IMR-90 (cell line): ENCODE results near the gene TMEM63B.

Source experiments
- BHLHE40 ChIP-seq: fragments of 150-350 bp; IDR thresholded peaks from 2 replicates; pipeline ENCODE4 v1.6.1; 2016; ENCODE audit warnings: mild to moderate bottlenecking, low read depth, low read length
- CEBPB ChIP-seq: IDR thresholded peaks from 2 replicates; pipeline ENCODE4 v1.6.1; 2012; ENCODE audit warnings: low read depth, low read length, improper control_type of control experiment
- CTCF ChIP-seq: conservative IDR thresholded peaks from 2 replicates; pipeline ENCODE4 v1.5.1; 2012; ENCODE audit warnings: mild to moderate bottlenecking, low read depth, low read length, improper control_type of control experiment
- FOS ChIP-seq: fragments of 150-350 bp; IDR thresholded peaks from 2 replicates; pipeline ENCODE4 v1.6.1; 2016; ENCODE audit warnings: low read depth, low read length
- MAFK ChIP-seq: IDR thresholded peaks from 2 replicates; pipeline ENCODE4 v1.6.1; 2012; ENCODE audit warnings: low read depth, low read length, improper control_type of control experiment
- MAZ ChIP-seq: IDR thresholded peaks from 2 replicates; pipeline ENCODE4 v1.6.1; 2012; ENCODE audit warnings: low read depth, mild to moderate bottlenecking, low read length, improper control_type of control experiment, moderate library complexity, borderline replicate concordance
- MXI1 ChIP-seq: IDR thresholded peaks from 2 replicates; pipeline ENCODE4 v1.6.1; 2012; ENCODE audit warnings: low read depth, mild to moderate bottlenecking, low read length, moderate library complexity, borderline replicate concordance
- POLR2A ChIP-seq: IDR thresholded peaks from 2 replicates; pipeline ENCODE4 v1.6.1; 2012; ENCODE audit warnings: mild to moderate bottlenecking, low read depth, low read length
- RAD21 ChIP-seq: IDR thresholded peaks from 2 replicates; pipeline ENCODE4 v1.6.1; 2012; ENCODE audit warnings: low read length, improper control_type of control experiment
- RCOR1 ChIP-seq: IDR thresholded peaks from 2 replicates; pipeline ENCODE4 v1.6.1; 2012; ENCODE audit warnings: mild to moderate bottlenecking, low read length, improper control_type of control experiment; ENCODE audit not compliant: insufficient replicate concordance
- RFX5 ChIP-seq: IDR thresholded peaks from 2 replicates; pipeline ENCODE4 v1.8.0; 2012; ENCODE audit warnings: low read depth, mild to moderate bottlenecking, low read length, moderate library complexity
- SMC3 ChIP-seq: fragments of 150-350 bp; IDR thresholded peaks from 2 replicates; pipeline ENCODE4 v1.6.1; 2016; ENCODE audit warnings: low read depth, mild to moderate bottlenecking, antibody characterized with exemption, low read length, moderate library complexity
- TF ChIP-seq, protein P1 (sequence below): fragments of 150-350 bp; IDR thresholded peaks from 2 replicates; pipeline ENCODE4 v1.6.1; 2016; ENCODE audit warnings: low read depth, mild to moderate bottlenecking, low read length, moderate library complexity, borderline replicate concordance
- TF ChIP-seq, protein P2 (sequence below): fragments of 150-350 bp; IDR thresholded peaks from 2 replicates; pipeline ENCODE4 v1.6.1; 2017; ENCODE audit warnings: mild to moderate bottlenecking, antibody characterized with exemption, low read length, low read depth

- TF ChIP-seq CTCF (no peak), POLR2A (no peak), SMC3 (no peak), CEBPB (no peak), FOS (no peak), RFX5 (no peak), MXI1 (no peak), RAD21 (no peak), MAFK (no peak), RCOR1 (no peak), BHLHE40 (no peak), MAZ (no peak)
- TF ChIP-seq, protein P1, sequence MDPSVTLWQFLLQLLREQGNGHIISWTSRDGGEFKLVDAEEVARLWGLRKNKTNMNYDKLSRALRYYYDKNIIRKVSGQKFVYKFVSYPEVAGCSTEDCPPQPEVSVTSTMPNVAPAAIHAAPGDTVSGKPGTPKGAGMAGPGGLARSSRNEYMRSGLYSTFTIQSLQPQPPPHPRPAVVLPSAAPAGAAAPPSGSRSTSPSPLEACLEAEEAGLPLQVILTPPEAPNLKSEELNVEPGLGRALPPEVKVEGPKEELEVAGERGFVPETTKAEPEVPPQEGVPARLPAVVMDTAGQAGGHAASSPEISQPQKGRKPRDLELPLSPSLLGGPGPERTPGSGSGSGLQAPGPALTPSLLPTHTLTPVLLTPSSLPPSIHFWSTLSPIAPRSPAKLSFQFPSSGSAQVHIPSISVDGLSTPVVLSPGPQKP: no peak
- TF ChIP-seq, protein P2, sequence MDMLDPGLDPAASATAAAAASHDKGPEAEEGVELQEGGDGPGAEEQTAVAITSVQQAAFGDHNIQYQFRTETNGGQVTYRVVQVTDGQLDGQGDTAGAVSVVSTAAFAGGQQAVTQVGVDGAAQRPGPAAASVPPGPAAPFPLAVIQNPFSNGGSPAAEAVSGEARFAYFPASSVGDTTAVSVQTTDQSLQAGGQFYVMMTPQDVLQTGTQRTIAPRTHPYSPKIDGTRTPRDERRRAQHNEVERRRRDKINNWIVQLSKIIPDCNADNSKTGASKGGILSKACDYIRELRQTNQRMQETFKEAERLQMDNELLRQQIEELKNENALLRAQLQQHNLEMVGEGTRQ: no peak
These were observed 22.1 kb downstream of the TMEM63B start for GRCh38 chr6:44149369-44150012.
